Measurements from ENCODE around the gene KCTD18.

DNA sequence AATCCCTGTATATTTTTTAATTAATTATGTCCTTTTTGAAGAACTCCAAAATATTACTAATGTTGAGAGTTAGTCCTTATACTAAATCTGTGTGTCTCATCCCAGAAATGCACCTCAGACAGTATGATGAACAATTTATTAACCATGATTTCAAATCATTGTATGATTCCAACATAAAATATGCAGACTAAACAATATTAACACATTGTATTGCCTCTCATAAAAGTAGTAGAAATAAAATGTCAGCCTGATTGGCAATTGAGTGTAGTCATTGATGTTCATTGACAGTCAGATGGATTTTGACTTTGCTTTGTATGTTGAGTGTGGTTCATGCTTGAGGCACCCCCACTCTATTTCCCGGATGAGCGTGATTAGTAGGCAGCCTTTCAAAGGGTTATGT lies 57.5 kb downstream of the KCTD18 start:
- TF ChIP-seq CTCF (IDR thresholded peaks at IDR 0.05; ENCODE audit: low read depth, low read length, missing input control) (no peak), ATF3 (IDR thresholded peaks at IDR 0.05) (no peak), GABPA (IDR thresholded peaks at IDR 0.05 in 1 of 2, conservative IDR thresholded peaks at IDR 0.05 in 1 of 2) (no peak), NR2F2 (IDR thresholded peaks at IDR 0.05) (no peak), YY1 (IDR thresholded peaks at IDR 0.05) (no peak), REST (IDR thresholded peaks at IDR 0.05) (no peak), RAD21 (IDR thresholded peaks at IDR 0.05) (no peak), SP1 (IDR thresholded peaks at IDR 0.05) (no peak)
- TF ChIP-seq, protein P1, sequence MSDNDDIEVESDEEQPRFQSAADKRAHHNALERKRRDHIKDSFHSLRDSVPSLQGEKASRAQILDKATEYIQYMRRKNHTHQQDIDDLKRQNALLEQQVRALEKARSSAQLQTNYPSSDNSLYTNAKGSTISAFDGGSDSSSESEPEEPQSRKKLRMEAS (IDR thresholded peaks at IDR 0.05) = no peak
